ENCODE measurements around the gene ANO6. TPM values are rescaled to one million over a fixed set of nuclear protein-coding genes. Genes with fewer than 3 reads are reported as not detected.

Gene ANO6
- total RNA-seq, 1 experiment from 2014 or later, result 18.1 TPM

GRCh38 chr12:45322810-45323209, 106.9 kb downstream of the ANO6 start:
- H3F3A ChIP-seq (ENCODE audit: low read length, unreplicated experiment), result no peaks in the 10 kb centered on the region
- H3K4me3 ChIP-seq (ENCODE audit: low read length), result no peak overlapping the region
- H2AFZ ChIP-seq (ENCODE audit: low read length), result no peak overlapping the region
- ChIA-PET CTCF (no interaction called here), POLR2A (ENCODE audit: unreplicated experiment) (no interaction called here)
- H3K4me2 ChIP-seq (ENCODE audit: low read length), result no peak overlapping the region
- DNase-seq, result no peak
- no peak overlapping the region for H3K9ac ChIP-seq (ENCODE audit: low read length)
- intact Hi-C loops (cut with micrococcal nuclease), result loop anchor here (5.0 kb wide), 1 partner anchor 41 kb away; no protein-coding TSS in a partner anchor
- no peak overlapping the region for H3K27ac ChIP-seq (ENCODE audit: low read length)
- H3K79me2 ChIP-seq (ENCODE audit: low read length), result no peaks in the 10 kb centered on the region
- TF ChIP-seq CTCF (conservative IDR thresholded peaks at IDR 0.05; ENCODE audit: low read depth, low read length) (no peak), EZH2 (IDR thresholded peaks at IDR 0.05; ENCODE audit: low read length, unreplicated experiment) (no peak), EZH2phosphoT487 (IDR thresholded peaks at IDR 0.05; ENCODE audit: borderline replicate concordance, low read length) (no peak)
- ATAC-seq, result no peak
- no peaks in the 10 kb centered on the region for H3K9me2 ChIP-seq (replicated peaks; ENCODE audit: low read length)
- no peaks in the 10 kb centered on the region for H3K27me3 ChIP-seq (ENCODE audit: low read length)
- no peaks in the 10 kb centered on the region for H4K20me1 ChIP-seq (ENCODE audit: low read length)
- peaks cover 4% of the 10 kb centered on the region; the same call in 1 of the 2 replicates for H3K4me1 ChIP-seq (ENCODE audit: insufficient read depth, low read length)
- H3K36me3 ChIP-seq (ENCODE audit: low read depth, low read length), result no peaks in the 10 kb centered on the region
- H3K9me3 ChIP-seq (ENCODE audit: low read length), result no peaks in the 10 kb centered on the region
- BruUV-seq (replicated peaks), result no TSS peak

DNA sequence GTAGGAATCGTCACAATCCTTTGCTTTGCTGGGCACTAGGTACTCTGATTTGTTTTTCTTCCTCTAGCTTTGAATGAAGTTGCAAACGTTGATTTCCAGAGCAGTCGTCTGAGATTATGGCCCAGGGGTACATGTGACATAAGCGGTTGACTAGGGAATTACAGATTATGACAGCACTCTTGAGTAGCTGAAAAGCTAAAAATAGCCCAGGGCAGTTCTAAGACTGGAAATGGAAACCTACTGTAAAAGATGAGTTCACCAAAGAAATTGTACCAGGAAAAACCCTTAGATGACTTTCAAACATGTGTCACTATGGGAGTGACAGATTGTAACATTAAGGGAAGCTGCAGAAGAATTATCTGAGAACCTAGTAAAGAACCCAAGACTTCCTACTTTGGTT, 108.5 kb downstream of the ANO6 start:
- TF ChIP-seq EZH2 (IDR thresholded peaks at IDR 0.05; ENCODE audit: low read length, unreplicated experiment) (no peak), CTCF (conservative IDR thresholded peaks at IDR 0.05; ENCODE audit: low read depth, low read length) (no peak), EZH2phosphoT487 (IDR thresholded peaks at IDR 0.05; ENCODE audit: borderline replicate concordance, low read length) (no peak)
- no TSS peak for BruUV-seq (replicated peaks)
- DNase-seq (no peak), ATAC-seq (no peak)
- no peak overlapping the region for H3K4me2 ChIP-seq (ENCODE audit: low read length)
- H2AFZ ChIP-seq (ENCODE audit: low read length), result no peak overlapping the region
- no peaks in the 10 kb centered on the region for H3K79me2 ChIP-seq (ENCODE audit: low read length)
- H3K36me3 ChIP-seq (ENCODE audit: low read depth, low read length), result no peaks in the 10 kb centered on the region
- H3K9ac ChIP-seq (ENCODE audit: low read length), result no peak overlapping the region
- intact Hi-C loops (cut with micrococcal nuclease), result loop anchor here (5.0 kb wide), 1 partner anchor 42 kb away; no protein-coding TSS in a partner anchor
- no peaks in the 10 kb centered on the region for H4K20me1 ChIP-seq (ENCODE audit: low read length)
- H3F3A ChIP-seq (ENCODE audit: low read length, unreplicated experiment), result no peaks in the 10 kb centered on the region
- no peak overlapping the region for H3K4me3 ChIP-seq (ENCODE audit: low read length)
- ChIA-PET POLR2A (ENCODE audit: unreplicated experiment) (no interaction called here), CTCF (interaction anchor here (0.6 kb wide), 1 partner anchor 14 kb away, joined by 3 read pairs; no protein-coding TSS in a partner anchor)
- no peak overlapping the region for H3K27ac ChIP-seq (ENCODE audit: low read length)
- H3K9me2 ChIP-seq (replicated peaks; ENCODE audit: low read length), result no peaks in the 10 kb centered on the region
- H3K4me1 ChIP-seq (ENCODE audit: insufficient read depth, low read length), result peaks cover 14% of the 10 kb centered on the region
- H3K27me3 ChIP-seq (ENCODE audit: low read length), result no peaks in the 10 kb centered on the region
- H3K9me3 ChIP-seq (ENCODE audit: low read length), result no peaks in the 10 kb centered on the region

- no TSS peak for BruUV-seq (replicated peaks)
Observed at GRCh38 chr12:45326358-45326975, 110.6 kb downstream of the ANO6 start.

More at GRCh38 chr12:45326358-45326975, 110.6 kb downstream of the ANO6 start:
- DNase-seq (no peak), ATAC-seq (no peak)
- Histone ChIP-seq H3K9ac (ENCODE audit: low read length) (no peak overlapping the region), H3F3A (ENCODE audit: low read length, unreplicated experiment) (no peaks in the 10 kb centered on the region), H4K20me1 (ENCODE audit: low read length) (no peaks in the 10 kb centered on the region), H3K27ac (ENCODE audit: low read length) (no peak overlapping the region), H3K4me2 (ENCODE audit: low read length) (no peak overlapping the region), H3K9me2 (replicated peaks; ENCODE audit: low read length) (no peaks in the 10 kb centered on the region), H3K4me3 (ENCODE audit: low read length) (no peak overlapping the region), H3K79me2 (ENCODE audit: low read length) (no peaks in the 10 kb centered on the region), H3K27me3 (ENCODE audit: low read length) (no peaks in the 10 kb centered on the region), H2AFZ (ENCODE audit: low read length) (no peak overlapping the region), H3K36me3 (ENCODE audit: low read depth, low read length) (no peaks in the 10 kb centered on the region), H3K4me1 (ENCODE audit: insufficient read depth, low read length) (peaks cover 14% of the 10 kb centered on the region), H3K9me3 (ENCODE audit: low read length) (no peaks in the 10 kb centered on the region)
- ChIA-PET POLR2A (ENCODE audit: unreplicated experiment) (no interaction called here), CTCF (no interaction called here)
- intact Hi-C loops (cut with micrococcal nuclease), result no loop called here
- TF ChIP-seq EZH2 (IDR thresholded peaks at IDR 0.05; ENCODE audit: low read length, unreplicated experiment), result no peak
- no peak for TF ChIP-seq EZH2phosphoT487 (IDR thresholded peaks at IDR 0.05; ENCODE audit: borderline replicate concordance, low read length)
- TF ChIP-seq CTCF (conservative IDR thresholded peaks at IDR 0.05; ENCODE audit: low read depth, low read length), result no peak

All from PC-3 (cell line).